ENCODE data around the gene HSPA8.
"Not testable (repeated sequence)": the region's sequence is repeated elsewhere in the genome, so short reads cannot be mapped to it uniquely, and the experiment has no call there.

The HSPA8 gene

DNA sequence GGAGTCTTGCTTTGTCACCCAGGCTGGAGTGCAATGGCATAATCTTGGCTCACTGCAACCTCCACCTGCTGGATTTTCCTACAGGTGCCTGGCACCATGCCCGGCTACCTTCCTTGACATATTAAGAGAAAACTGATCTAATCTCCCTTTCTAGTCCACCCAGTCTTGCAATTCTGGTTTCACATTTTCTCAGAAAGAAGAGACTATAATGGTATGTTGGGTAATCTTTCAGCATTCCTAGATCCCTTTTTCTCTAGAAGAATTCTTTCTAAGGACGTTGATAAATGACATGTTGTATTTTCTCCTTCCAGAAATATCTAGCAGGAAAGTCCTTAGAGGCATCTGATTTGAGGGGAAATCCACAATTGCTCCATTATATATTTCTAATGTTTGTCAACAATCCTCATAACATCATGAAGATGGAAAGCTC lies 10.4 kb upstream of the HSPA8 start:
- DNase-seq (ENCODE audit: low read depth, low spot score): no peak

DNA sequence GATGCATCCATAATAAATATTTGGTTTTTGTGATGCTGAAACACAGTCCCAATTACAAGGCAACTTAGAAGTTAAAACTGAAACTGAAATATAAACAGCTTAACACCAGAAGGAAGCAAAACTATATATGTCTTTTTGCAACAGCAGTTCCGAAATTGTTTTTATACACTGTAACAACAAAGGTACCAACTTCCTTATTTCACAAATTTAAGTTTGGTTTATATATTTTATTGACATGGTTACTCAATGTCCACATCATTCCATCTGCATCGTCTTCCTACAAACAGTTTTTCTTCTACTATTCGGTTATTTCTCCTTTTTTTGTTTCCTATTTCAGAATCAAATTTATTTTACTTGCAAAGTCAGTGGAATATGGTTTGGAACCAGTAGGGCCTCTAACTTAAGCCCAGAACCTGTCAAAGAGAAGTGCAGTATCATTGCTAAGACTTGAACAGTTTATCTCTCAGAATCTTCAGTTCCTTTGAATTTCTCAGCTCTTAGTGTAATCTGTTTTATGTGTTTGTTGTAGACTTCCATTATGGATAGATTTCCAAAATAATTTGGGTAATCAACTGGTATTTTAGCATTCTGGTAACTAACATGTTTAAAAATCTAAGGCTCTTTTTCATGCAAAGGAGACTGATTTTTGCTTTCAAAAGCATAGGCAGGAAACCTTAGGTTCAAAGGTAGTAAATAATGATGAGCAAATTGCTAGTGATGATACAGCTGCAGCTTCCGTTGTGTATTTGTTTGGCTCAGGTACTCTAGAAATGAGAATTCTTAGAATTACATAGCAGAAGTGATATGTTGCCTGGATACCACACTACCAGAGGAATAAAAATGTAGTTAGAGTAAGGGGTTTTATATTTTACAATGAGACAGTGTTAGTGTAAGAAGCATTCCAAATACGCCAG lies 8.2 kb upstream of the HSPA8 start:
- DNase-seq (ENCODE audit: low read depth, low spot score): no peak

DNA sequence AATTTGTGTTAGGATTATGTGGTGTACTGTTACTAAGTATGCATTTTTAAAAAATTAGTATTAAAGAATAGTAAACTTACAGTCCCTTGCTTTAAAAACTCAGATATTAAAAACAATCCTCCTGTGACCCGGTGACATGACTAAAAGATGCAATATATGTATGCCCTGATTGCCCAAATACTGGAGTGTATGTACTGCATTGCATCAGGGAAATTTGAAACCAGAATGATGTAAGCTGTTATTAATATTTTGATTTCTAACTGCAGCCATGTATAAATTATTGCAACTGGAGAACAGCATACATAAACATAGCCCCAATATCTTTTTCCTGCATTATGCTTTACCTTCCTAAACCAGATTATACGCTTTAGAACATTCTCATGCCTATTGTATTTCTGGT lies 3.7 kb upstream of the HSPA8 start:
- no peak for DNase-seq (ENCODE audit: low read depth, low spot score)

DNA sequence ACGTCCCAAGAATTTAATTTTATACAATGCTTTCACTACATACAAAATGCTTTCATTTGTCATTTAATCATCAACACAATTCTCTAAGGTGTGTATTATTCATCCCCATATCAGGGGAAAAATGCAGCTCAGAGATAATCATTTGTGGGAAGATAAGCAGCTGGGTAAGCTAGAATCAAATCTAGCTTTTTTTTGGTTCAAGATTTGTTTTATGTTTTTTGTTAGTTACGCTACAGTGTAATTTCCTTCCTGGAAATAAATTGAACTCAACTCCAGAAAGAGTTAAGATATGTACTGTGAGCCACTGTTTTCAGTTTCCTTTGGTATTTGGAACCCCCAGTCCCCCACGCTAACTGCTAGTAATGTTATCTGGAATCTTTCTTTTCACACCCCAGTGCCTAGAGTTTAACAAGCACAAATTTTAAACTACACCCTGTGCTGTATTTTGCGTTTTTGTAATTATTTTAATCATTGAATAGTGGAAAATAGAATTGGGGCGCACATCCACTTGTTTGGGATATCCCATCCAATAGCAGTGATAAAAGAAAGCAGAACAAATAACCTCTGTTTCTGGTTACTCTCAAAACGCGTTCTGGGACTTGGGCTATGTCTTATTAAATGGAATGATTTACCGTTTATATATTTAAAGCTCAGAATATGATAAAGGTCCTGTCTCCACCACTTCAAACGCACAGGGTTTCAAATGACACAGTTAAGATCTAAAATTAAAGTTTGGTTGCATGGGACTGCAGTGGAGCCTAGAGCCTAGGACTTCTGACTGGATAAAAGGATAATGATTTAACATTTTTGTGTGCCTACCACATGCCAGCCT lies 2.1 kb upstream of the HSPA8 start:
- DNase-seq (ENCODE audit: low read depth, low spot score): no peak

DNA sequence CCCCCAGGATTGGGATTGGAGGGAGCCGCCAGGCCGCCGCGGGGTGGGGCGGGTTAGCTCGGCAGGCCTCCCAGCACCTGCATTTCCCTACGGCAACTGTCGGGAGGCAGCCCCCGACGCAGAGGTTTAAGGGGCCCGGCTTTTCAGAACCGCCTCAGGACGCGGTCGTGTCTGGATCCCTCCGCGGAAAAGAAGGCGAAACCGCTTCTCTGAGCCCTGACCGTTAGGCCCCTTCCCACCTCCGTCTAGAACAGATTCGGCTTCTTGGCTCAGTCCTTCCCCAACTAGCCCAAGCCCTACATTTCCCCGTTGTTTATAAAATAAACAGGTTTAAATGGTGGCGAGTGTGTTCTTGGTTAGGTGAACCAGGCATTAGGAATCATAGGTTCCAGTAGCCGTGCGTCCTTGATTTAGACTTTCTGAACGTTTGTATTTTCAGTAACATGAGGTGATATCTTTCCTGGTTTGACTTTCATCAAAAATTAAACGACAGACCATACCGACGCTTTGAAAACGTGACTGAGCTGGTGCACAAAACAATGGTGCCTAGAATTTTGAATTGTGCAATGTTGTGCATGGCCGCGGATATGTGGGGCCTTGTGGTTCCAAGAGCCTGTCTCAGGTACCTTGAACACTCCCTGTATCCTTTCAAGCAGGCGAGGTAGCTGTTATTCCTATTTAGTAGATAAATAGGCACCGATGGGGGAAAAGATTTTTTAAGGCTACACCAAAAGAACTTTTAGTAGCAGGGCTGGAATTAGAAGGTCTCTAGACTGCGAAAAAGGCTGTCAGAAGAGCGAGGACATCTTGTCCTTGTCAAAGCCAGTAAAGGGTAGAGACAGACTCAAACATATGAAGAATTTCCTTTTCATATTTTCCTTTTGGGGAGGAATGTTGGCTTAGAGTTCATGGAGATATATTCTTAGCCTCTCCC lies 1.2 kb upstream of the HSPA8 start:
- DNase-seq (ENCODE audit: low read depth, low spot score): no peak

DNA sequence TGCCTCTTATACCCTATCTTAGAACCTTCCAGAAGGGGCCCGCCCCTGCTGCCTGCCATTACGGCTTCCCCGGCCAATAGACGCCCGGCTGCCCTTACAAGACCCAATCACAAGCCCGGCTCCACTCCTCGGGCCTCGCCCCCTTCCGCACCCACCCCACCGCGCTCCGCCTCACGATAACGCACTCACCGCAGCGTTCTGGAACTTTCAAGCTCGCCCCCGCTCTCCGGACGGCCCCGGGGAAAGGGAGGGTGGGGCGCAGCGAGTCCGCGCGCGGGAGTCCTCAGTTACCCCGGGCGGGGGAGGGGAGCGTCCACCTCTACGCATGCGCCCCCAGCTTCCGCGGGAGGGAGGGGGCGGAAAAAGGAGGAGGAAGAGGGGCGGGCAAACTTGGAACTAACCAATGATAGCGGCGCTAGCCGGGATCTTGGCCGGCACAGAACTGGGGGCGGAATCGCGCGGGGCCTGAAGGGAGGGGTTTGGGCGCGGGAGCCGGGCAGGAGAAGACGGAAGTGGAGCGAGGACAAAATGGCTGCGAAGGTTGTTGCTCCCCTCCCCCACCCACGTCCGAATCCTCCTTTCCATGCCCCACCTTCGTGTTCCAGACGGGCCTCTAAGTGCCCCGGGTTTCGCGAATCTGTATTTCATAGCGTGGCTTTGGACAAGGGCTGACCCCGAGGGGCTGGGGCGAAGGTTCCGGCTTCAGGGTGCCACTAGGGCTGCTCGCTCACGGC lies 389 bp upstream of the HSPA8 start:
- DNase-seq (ENCODE audit: low read depth, low spot score): peak; percentile 100

DNA sequence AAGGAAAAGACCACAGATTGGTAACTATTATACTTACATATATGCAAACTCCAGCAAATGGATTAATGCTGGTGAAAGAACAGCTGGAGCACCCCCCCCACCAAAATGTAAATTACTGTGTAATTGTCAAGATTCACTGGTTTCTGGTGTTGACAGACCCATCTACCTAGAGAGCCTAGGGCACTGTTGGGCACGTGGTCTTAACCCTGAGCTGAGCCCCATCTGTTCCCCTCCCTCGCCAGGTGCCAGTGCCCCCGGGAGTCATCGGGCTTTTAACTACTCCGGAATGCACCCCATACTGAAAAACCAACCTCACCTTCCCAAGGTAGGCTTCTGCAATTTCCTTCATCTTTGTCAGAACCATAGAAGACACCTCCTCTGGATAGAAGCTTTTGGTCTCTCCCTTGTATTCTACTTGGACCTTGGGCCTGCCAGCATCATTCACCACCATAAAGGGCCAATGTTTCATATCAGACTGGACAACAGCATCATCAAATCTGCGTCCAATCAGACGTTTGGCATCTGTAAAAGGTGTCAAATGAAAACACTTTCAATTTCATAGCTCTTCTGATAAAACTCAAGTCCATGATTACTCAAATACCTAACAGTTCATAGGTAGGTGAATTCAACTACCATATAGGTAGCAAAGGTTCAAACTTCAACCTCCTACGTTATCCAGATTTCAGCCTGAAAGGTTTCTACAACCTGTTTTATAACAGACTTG lies 1.5 kb downstream of the HSPA8 start:
- DNase-seq (ENCODE audit: low read depth, low spot score): no peak

DNA sequence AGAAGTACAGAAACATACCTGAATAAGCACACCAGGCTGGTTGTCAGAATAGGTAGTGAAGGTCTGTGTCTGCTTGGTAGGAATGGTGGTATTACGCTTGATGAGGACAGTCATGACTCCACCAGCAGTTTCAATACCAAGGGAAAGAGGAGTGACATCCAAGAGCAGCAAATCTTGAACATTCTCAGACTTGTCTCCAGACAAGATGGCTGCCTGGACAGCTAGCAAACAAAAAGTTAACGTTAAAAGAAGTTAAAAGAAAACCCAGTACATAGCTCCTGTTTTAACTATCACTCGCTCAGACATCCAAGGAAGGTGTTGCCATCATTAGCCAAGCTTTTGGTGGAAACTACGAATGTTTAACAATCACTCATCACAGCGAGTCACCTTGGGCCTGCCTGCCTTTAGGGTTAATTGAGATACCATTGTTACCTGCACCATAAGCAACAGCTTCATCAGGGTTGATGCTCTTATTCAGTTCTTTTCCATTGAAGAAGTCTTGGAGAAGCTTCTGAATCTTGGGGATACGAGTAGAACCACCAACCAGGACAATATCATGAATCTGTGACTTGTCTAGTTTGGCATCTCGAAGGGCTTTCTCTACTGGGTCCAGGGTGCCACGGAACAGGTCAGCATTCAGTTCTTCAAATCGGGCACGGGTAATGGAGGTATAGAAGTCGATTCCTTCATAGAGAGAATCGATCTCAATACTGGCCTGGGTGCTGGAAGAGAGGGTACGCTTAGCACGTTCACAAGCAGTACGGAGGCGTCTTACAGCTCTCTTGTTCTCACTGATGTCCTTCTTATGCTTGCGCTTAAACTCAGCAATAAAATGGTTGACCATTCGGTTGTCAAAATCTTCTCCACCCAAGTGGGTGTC lies 2.7 kb downstream of the HSPA8 start:
- DNase-seq (ENCODE audit: low read depth, low spot score): not testable (repeated sequence)

DNA sequence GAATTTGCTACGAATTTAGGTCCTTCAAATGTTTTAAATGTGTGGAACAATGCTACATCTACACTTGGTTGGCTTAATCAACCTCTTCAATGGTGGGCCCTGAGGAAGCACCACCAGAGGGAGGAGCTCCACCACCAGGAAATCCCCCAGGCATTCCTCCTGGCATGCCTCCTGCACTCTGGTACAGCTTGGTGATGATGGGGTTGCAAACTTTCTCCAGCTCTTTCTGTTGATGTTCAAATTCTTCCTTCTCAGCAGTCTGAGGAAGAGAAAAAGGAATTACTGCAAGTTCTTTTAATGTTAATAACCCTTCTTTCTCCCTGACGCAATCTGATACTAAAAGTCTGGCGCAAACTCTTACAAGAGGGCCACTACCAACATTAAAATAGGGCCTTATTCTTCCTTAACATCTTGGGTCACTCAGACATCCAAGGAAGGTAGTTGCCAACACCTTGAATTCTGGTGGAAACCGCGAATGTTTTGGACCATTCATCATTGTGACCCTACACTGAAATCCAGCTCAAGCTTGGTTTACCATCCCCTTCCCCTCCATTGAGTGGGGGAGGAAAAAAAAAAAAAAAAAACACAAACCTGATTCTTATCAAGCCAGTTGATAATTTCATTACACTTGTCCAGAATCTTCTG lies 4.2 kb downstream of the HSPA8 start:
- no peak for DNase-seq (ENCODE audit: low read depth, low spot score)

DNA sequence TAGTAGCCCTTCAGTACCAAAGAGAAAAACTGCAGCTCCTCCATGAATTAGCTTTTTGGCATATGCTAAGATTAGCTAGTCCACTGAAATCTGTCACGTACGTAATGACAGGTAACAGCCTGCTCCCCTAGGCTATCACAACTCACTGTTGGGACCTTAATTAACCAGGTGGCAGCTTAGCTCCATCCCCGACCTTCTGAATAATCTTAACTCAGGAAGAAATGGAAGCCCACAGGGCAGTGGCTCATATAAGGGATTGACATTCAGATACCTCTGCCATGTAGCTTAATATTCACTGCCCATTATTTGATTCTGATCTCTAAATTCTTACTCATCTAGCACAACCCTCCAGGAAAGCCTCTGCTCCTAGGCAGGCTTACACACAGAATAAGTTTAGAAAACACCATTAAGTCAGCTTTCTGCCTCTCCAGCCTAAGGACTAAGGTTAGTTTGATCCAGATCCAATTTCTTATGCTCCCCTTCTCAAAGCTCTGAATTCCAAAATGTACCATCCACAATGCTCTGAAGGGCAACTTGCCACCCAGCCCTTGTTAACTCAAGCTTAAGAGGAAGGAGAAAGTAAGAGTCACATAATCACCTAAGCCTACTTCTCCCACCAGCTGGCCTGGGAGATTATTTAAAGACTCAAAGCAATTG lies 5.0 kb downstream of the HSPA8 start:
- DNase-seq (ENCODE audit: low read depth, low spot score): no peak

DNA sequence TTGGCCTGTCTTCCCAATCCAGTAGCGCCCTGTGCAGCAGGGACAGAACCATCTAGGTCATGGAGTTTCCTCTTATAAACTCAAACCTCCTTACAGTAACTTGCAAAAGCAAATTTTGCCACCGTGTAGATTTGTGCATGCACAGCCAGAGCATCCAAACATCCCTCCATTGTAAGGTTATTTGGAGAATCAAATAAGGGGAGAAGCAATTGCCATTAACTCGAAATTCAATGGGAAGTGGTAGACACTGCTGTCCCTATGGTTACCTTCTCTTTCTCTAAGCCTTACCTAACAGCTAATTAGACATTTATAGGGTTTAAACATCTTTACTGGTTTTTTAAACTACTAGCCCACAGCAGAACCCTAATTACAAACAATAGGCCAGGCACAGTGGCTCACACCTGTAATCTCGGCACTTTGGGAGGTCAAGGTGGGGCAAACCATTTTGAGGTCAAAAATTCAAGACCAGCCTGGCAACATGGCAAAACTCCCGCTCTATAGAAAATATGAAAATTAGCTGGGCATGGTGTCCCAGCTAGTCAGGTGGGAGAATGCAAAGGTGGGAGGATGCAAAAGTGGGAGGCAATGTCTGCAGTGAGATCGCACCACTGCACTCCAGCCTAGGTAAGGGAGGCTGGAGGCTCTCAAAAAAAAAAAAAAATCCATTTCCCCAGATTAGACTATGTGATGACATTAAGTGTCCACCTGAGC lies 6.6 kb downstream of the HSPA8 start:
- no peak for DNase-seq (ENCODE audit: low read depth, low spot score)

DNA sequence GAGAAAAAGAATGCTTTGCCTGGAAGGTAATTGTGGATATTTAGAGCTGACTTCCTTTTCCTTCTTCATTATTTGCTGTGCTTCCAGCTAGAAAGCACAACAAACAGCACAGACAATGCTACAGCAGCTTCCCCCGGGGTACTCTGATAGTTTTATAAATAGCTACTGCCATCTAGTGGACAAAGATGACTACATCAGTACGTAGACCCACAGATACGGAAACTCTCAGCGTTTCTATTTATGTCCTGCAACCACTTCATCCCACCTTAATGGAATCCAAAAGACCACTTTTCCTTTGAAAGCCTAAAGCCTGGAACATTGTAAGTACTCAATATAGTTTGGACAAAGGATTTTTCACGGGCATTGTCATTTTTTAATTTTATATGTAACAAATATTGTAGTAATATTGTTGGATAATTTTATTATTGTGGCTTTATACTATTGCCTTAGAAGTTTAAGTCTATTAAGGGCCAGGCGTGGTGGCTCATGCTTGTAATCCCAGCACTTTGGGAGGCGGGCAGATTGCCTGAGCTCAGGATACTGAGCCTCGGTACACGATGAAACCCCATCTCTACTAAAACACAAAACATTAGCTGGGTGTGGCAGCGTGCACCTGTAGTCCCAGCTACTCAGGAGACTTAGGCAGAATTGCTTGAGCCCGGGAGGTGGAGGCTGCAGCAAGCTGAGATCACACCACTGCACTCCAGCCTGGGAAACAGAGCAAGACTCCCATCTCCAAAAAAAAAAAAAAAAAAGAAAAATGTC lies 7.5 kb downstream of the HSPA8 start:
- no peak for DNase-seq (ENCODE audit: low read depth, low spot score)

DNA sequence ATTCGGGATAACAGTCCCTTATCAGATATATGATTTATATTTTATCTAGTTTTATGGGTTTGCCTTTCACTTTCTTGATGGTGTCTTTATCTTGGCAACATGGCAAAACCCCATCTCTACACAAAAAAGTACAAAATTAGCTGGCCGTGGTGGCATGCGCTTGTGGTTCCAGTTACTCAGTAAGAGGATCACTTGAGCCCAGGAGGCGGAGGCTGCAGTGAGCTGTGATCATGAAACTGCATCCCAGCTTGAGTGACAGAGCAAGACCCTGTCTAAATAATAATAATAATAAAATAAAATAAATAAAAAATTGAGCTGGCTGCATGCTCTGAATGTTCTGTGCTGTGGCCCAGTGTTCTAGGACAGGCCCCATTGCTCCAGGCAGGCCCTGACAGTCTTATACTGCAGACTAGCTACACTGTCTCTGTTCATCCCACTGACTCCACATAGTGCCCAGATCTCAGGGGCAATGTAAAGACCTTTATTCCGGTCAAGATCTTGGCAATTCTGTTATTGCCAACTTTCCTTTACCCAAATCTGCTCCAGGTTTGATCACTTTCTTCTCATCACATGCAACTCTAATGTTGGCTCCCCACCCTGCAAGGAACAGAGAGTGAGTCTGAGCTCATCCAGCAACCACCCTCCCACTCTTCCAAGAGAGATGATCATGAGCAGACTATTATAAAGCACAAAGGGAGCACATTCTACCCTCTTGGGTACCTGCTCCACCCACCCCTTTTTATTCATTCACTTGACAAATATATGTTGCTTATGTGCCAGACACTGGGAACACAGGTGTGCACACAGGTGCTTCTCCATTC lies 8.8 kb downstream of the HSPA8 start:
- no peak for DNase-seq (ENCODE audit: low read depth, low spot score)

DNA sequence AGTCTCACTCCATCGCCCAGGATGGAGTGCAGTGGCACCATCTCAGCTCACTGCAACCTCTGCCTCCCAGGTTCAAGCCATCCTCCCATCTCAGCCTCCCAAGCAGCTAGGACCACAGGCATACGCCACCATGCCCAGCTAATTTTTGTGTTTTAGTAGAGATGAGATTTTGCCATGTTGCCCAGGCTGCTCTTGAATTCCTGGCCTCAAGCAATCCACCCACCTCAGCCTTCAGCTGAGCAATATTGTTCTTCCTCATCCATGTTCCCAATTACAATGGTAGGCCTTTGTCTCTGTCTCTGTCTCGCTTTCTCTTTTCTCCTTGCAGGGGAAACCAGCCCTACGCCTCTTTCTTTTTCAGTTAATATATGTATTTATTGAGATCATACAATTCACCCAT lies 10.3 kb downstream of the HSPA8 start:
- DNase-seq (ENCODE audit: low read depth, low spot score): no peak

DNA sequence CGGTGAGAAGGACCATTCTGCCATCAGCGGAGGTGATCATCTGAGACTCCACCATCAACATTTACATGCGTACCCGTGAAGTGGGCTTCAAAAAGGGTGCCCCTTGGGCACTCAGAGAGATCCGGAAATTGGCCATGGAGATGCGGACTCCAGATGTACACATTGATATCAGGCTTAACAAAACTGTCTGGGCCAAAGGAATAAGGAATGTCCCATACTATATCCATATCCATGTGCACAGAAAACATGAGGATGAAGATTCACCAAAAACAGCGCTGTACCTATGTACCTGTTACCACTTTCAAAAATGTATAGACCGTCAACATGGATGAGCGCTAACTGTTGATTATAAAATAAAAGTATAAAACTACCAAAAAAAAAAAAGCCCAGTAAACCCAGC lies 10.8 kb downstream of the HSPA8 start:
- DNase-seq (ENCODE audit: low read depth, low spot score): no peak

DNA sequence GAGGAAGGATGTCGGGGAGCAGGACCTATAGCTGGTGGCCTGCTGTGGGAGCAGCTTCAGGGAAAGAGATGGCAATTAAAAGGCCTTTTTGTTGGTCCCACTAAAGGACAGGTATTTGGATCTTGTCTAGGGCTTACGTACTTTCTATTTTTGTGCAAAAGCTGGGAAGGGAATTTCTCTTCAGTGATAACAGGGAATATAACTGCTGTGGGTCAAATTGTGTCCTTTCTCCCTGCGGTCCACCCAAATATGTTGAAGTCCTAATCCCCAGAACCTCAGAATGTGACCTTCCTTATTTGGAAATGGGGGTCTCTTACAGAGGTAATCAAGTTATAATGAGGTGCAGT lies 14.0 kb downstream of the HSPA8 start:
- no peak for DNase-seq (ENCODE audit: low read depth, low spot score)
